RWPE1 (cell line): ENCODE results near the gene GPR183.
A peak's percentile ranks its signal among the peaks of the same experiment; 100 is the strongest.

Source experiments
- CTCF ChIA-PET: fragments of 350-600 bp; sonication (Branson Sonifier 250); formaldehyde crosslinking; extraction: SDS; loops from one replicate; lab custom pipeline; 2021; lab: Yijun Ruan, JAX
- POLR2A ChIA-PET: fragments of 400-600 bp; formaldehyde crosslinking; extraction: SDS; loops from one replicate; lab custom pipeline; 2020; ENCODE audit warnings: antibody characterized with exemption; ENCODE audit not compliant: low non-redundant PET; lab: Yijun Ruan, JAX
- DNase-seq: peaks from one replicate; pipeline ENCODE4 v3.0.0; 2012; ENCODE audit warnings: low spot score
- H3K27ac ChIP-seq: fragments of 450-650 bp; 2 replicates; pipeline ENCODE4 v1.5.1; 2017
- TF ChIP-seq, protein P1 (sequence below): fragments of 450-650 bp; conservative IDR thresholded peaks from 2 replicates; pipeline ENCODE4 v1.5.1; 2017; ENCODE audit warnings: low read depth, mild to moderate bottlenecking

GPR183 gene

GRCh38 chr13:99322297-99323103, 15.3 kb upstream of the GPR183 start:
- CTCF ChIA-PET = interaction anchor here (1.4 to 1.7 kb wide), 2 partner anchors 114 to 146 kb away, joined by 3 to 4 read pairs; no protein-coding TSS in a partner anchor
- no peak overlapping the region for H3K27ac ChIP-seq
- peak; percentile 62 for DNase-seq
- POLR2A ChIA-PET = no interaction called here
- TF ChIP-seq, protein P1, sequence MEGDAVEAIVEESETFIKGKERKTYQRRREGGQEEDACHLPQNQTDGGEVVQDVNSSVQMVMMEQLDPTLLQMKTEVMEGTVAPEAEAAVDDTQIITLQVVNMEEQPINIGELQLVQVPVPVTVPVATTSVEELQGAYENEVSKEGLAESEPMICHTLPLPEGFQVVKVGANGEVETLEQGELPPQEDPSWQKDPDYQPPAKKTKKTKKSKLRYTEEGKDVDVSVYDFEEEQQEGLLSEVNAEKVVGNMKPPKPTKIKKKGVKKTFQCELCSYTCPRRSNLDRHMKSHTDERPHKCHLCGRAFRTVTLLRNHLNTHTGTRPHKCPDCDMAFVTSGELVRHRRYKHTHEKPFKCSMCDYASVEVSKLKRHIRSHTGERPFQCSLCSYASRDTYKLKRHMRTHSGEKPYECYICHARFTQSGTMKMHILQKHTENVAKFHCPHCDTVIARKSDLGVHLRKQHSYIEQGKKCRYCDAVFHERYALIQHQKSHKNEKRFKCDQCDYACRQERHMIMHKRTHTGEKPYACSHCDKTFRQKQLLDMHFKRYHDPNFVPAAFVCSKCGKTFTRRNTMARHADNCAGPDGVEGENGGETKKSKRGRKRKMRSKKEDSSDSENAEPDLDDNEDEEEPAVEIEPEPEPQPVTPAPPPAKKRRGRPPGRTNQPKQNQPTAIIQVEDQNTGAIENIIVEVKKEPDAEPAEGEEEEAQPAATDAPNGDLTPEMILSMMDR = no peak

- ChIA-PET POLR2A (no interaction called here), CTCF (interaction anchor here (1.4 to 1.7 kb wide), 2 partner anchors 115 to 145 kb away, joined by 3 to 4 read pairs; no protein-coding TSS in a partner anchor)
- TF ChIP-seq, protein P1 = no peak
- H3K27ac ChIP-seq = peak overlapping the region; percentile 69
- DNase-seq = no peak
These were observed 14.5 kb upstream of the GPR183 start for GRCh38 chr13:99321709-99322108.

- H3K27ac ChIP-seq = peak overlapping the region; percentile 69
- TF ChIP-seq, protein P1 = no peak
- POLR2A ChIA-PET = no interaction called here
- peak; percentile 34 for DNase-seq
- CTCF ChIA-PET = interaction anchor here (1.7 kb wide), 1 partner anchor 116 kb away, joined by 3 read pairs; no protein-coding TSS in a partner anchor
These were observed 13.7 kb upstream of the GPR183 start for GRCh38 chr13:99320693-99321481.

GRCh38 chr13:99316657-99317256, 9.6 kb upstream of the GPR183 start:
- DNase-seq = no peak
- H3K27ac ChIP-seq = no peak overlapping the region
- TF ChIP-seq, protein P1 = no peak
- CTCF ChIA-PET = no interaction called here
- POLR2A ChIA-PET = no interaction called here

GRCh38 chr13:99316224-99316623, 9.0 kb upstream of the GPR183 start:
- H3K27ac ChIP-seq = no peak overlapping the region
- TF ChIP-seq, protein P1 = no peak
- no peak for DNase-seq
- ChIA-PET CTCF (no interaction called here), POLR2A (no interaction called here)

- TF ChIP-seq, protein P1 = no peak
- H3K27ac ChIP-seq = no peak overlapping the region
- no peak for DNase-seq
- ChIA-PET POLR2A (no interaction called here), CTCF (no interaction called here)
These were observed 8.0 kb upstream of the GPR183 start for GRCh38 chr13:99315186-99315585.
